ENCODE data around the gene TPK1.

GRCh38 chr7:144820552-144820951, 15.3 kb downstream of the TPK1 start:
- no peak for TF ChIP-seq POLR2A (IDR thresholded peaks at IDR 0.05; ENCODE audit: low read depth, low read length)
- no peak for TF ChIP-seq POLR2AphosphoS5 (IDR thresholded peaks at IDR 0.05; ENCODE audit: low read depth, low read length)

Measured in GM12892 (cell line).